ENCODE results near the gene BDP1.
"Not testable (repeated sequence)": the region's sequence is repeated elsewhere in the genome, so short reads cannot be mapped to it uniquely, and the experiment has no call there.

Gene BDP1

DNA sequence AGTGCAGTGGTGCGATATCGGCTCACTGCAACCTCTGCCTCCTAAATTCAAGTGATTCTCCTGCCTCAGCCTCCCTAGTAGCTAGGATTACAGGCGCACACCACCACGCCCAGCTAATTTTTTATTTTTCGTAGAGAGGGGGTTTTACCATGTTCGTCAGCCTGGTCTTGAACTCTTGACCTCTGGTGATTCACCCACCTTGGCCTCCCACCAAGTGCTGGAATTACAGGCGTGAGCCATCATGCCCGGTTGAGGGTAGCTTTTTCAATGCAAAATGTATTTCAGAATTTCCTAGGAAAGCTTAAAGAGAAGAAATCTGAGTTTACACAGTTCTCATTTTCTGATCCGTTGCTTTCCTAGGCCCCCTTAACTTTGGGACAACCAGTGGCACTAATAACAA, 15.7 kb downstream of the BDP1 start:
- TF ChIP-seq, protein P1, sequence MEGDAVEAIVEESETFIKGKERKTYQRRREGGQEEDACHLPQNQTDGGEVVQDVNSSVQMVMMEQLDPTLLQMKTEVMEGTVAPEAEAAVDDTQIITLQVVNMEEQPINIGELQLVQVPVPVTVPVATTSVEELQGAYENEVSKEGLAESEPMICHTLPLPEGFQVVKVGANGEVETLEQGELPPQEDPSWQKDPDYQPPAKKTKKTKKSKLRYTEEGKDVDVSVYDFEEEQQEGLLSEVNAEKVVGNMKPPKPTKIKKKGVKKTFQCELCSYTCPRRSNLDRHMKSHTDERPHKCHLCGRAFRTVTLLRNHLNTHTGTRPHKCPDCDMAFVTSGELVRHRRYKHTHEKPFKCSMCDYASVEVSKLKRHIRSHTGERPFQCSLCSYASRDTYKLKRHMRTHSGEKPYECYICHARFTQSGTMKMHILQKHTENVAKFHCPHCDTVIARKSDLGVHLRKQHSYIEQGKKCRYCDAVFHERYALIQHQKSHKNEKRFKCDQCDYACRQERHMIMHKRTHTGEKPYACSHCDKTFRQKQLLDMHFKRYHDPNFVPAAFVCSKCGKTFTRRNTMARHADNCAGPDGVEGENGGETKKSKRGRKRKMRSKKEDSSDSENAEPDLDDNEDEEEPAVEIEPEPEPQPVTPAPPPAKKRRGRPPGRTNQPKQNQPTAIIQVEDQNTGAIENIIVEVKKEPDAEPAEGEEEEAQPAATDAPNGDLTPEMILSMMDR (IDR thresholded peaks at IDR 0.05; ENCODE audit: extremely low read depth, insufficient read depth, missing control alignments) = no peak
- in situ Hi-C loops (cut with MboI; ENCODE audit: low pct_unique_long_range_greater_than_20kb, low sequenced_read_pairs, unreplicated experiment) = no loop called here
- DNase-seq (ENCODE audit: low spot score) = no peak

DNA sequence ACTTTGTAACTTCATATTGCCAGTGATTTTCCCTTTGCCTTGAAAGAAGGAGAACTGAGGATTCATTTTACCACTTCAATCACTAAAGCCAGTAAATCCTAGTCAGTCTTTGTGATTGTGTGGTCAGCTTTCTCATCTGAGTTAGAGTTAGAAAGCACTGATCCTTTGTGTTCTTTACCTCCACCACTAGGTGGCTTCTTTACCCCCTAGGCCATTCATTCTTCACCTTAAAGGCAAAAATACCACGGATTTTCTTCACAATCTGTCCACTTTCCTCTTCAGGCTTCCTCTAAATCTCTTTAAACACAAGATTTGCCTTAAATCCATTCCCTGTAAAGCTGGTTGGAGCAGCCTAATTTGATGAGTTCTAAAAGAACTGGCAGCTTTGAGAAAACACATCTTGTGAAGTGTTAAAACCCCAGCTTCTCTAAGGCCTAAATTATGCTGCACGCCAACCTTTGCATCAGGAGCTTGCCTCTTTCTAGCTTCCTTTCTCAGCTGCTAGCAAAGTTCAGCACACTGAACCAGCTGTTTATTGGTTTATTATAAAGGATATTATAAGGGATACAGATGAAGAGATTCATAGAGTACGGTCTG, 20.4 kb downstream of the BDP1 start:
- TF ChIP-seq, protein P1 (IDR thresholded peaks at IDR 0.05; ENCODE audit: extremely low read depth, insufficient read depth, missing control alignments) = peak; percentile 55
- peak; percentile 52 for DNase-seq (ENCODE audit: low spot score)
- in situ Hi-C loops (cut with MboI; ENCODE audit: low pct_unique_long_range_greater_than_20kb, low sequenced_read_pairs, unreplicated experiment) = no loop called here

DNA sequence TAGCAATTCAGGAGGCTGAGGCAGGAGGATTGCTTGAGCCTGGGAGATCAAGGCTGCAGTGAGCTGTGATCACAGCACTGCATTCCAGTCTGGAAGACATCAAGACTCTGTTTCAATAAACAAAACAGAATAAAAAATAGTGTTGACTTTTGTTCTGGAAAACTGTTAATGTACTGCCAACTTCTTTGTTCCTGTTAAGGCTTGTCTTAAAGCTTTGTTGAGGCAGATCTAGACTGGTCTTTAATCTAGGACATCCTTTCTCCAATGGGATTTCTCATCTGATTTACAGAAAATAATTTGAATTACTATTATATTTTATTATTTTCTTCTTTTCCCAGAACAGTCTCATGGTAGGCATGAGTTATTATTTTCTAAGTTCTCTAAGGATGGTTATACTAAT, 26.0 kb downstream of the BDP1 start:
- TF ChIP-seq, protein P1 (IDR thresholded peaks at IDR 0.05; ENCODE audit: extremely low read depth, insufficient read depth, missing control alignments) = no peak
- in situ Hi-C loops (cut with MboI; ENCODE audit: low pct_unique_long_range_greater_than_20kb, low sequenced_read_pairs, unreplicated experiment) = no loop called here
- DNase-seq (ENCODE audit: low spot score) = no peak

DNA sequence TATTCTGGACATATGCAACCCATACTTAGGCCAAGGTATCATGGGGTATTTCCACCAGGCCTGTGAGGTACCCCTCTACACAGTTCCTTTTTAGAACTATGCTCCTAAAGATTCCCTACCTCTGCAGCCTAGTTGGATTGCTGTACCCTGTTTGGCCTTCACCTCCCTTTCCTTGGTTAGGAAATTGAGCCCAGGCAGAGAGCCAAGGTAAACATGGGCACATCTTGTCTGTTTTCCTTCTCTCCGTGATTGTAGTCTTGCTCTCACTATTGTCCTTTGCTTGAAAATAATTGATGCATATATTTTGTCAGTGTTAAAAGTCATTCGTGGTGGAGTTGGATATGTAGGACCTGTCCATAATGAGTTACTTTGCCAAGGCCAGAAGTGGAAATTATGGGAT, 26.7 kb downstream of the BDP1 start:
- TF ChIP-seq, protein P1 (IDR thresholded peaks at IDR 0.05; ENCODE audit: extremely low read depth, insufficient read depth, missing control alignments) = no peak
- in situ Hi-C loops (cut with MboI; ENCODE audit: low pct_unique_long_range_greater_than_20kb, low sequenced_read_pairs, unreplicated experiment) = no loop called here
- DNase-seq (ENCODE audit: low spot score) = no peak

DNA sequence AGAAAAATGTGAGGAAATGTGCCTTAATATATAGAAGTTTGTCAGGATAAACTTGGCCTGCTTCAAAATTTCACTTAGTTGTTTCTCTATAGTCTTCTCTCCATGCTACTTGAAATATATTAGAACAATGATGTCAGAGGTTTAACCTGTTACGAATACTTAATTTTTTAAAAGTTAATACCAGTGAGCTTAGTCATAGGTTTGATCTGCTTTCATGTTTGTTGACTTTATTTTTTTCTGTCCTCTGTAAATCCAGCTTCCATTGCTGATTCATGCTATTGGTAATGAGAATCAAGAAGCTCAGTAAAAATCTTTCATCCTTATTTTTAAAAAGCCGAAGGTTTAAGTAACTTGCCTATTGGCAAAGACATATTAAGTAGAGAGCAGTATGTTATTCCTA, 27.9 kb downstream of the BDP1 start:
- DNase-seq (ENCODE audit: low spot score) = no peak
- in situ Hi-C loops (cut with MboI; ENCODE audit: low pct_unique_long_range_greater_than_20kb, low sequenced_read_pairs, unreplicated experiment) = no loop called here
- TF ChIP-seq, protein P1 (IDR thresholded peaks at IDR 0.05; ENCODE audit: extremely low read depth, insufficient read depth, missing control alignments) = no peak

DNA sequence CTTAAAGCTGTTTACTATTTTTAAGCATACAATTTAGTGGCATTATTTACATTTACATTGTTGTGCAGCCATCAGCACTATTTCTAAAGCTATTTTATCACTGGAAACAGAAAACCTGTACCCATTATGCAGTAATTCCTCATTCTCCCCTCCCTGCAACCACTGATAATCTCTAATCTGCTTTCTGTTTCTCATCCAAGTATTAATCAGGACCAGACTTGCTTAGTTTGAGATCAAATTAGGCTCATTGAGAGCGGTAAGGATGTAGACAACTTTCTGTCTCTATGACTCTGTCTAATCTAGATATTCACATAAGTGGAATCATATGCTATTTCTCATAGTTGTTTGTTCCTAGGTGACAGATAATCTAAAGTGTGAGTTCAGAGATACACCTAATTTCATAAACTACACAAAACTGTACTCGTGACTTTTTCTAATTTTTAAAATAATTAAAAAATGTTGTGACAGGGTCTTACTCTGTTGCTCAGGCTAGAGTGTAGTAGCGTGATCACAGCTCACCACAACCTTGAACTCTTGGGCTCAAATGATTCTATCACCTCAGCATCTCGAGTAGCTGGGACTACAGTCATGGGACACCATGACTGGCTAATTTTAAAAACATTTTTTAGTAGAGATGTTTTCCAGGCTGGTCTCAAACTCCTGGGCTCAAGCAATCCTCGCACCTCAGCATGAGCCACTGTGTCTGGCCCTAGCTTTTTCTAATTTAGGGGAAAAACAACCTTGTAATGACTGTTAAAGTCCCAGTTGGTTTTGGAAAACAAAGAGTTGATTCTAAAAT, 37.6 kb downstream of the BDP1 start:
- in situ Hi-C loops (cut with MboI; ENCODE audit: low pct_unique_long_range_greater_than_20kb, low sequenced_read_pairs, unreplicated experiment) = no loop called here
- TF ChIP-seq, protein P1 (IDR thresholded peaks at IDR 0.05; ENCODE audit: extremely low read depth, insufficient read depth, missing control alignments) = no peak
- no peak for DNase-seq (ENCODE audit: low spot score)

DNA sequence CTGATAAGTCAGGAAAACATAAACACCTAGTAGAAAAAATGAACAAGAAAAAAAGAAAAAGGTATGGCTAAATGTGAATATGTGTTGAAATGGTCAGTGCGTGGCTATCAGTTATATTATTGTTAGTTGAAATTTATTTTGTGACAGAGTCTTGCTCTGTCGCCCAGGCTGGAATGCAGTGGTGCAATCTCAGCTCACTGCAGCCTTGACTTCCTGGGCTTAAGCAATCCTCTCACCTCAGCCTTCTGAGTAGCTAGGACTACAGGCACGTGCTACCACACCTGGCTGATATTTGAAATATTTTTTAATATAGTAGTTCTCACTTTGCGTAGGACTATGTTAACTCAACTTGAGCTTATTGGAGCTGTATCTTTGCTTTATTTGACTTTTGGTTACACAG, 38.8 kb downstream of the BDP1 start:
- in situ Hi-C loops (cut with MboI; ENCODE audit: low pct_unique_long_range_greater_than_20kb, low sequenced_read_pairs, unreplicated experiment); DNase-seq (ENCODE audit: low spot score): not testable (repeated sequence)

DNA sequence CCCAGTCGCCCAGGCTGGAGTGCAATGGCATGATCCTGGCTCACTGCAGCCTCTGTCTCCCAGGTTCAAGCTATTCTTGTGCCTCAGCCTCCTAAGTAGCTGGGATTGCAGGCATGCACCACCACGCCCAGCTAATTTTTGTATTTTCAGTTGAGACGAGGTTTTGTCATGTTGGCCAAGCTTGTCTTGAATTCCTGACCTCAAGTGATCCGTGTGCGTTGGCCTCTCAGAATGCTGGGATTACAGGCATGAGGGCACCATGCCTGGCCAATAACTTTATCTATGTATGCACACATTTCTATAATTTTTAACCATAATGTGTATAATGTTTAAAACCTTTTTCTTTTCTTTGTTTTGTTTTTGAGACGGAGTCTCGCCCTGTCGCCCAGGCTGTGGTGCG, 43.3 kb downstream of the BDP1 start:
- in situ Hi-C loops (cut with MboI; ENCODE audit: low pct_unique_long_range_greater_than_20kb, low sequenced_read_pairs, unreplicated experiment); DNase-seq (ENCODE audit: low spot score): not testable (repeated sequence)

Measured in GM13977 (cell line).